Kidney (tissue), 14 donors: ENCODE data around the gene VPS39. TPM values are rescaled to one million over a fixed set of nuclear protein-coding genes. Genes with fewer than 3 reads are reported as not detected.

Experiments used
- DNase-seq, 5 donors: peaks; one replicate each; pipeline ENCODE4 v3.0.0-alpha.2; 2013 to 2020
- FAIRE-seq: peaks from 2 replicates; lab custom pipeline; 2012; peaks lifted over from hg19 to GRCh38; lab: Jason Lieb, UNC
- H3K27ac ChIP-seq, 2 donors: one replicate each; pipeline ENCODE4 v1.7.0; 2013; ENCODE audit warnings: low read depth in 2 of 2, low read length in 2 of 2, inconsistent platforms in 1 of 2
- H3K27me3 ChIP-seq: one replicate; pipeline ENCODE4 v1.7.1; 2013; ENCODE audit warnings: low read length, inconsistent platforms; ENCODE audit not compliant: control insufficient read depth, insufficient read depth
- H3K36me3 ChIP-seq, 3 donors: one replicate each; pipeline versions ENCODE4 v1.7.0 to v1.7.1; 2013; ENCODE audit warnings: low read length in 3 of 3, control low read depth in 1 of 3, inconsistent platforms in 1 of 3; ENCODE audit not compliant: insufficient read depth in 3 of 3, control insufficient read depth in 2 of 3
- H3K4me1 ChIP-seq, 3 donors: one replicate each; pipeline versions ENCODE4 v1.7.0 to v1.7.1; 2013; ENCODE audit warnings: low read length in 3 of 3, inconsistent platforms in 1 of 3, low read depth in 1 of 3; ENCODE audit not compliant: control insufficient read depth in 2 of 3, insufficient read depth in 2 of 3
- H3K4me3 ChIP-seq, 3 donors: one replicate each; pipeline versions ENCODE4 v1.7.0 to v1.8.1; 2013; ENCODE audit warnings: low read length in 3 of 3, control low read depth in 1 of 3, inconsistent platforms in 1 of 3
- H3K9ac ChIP-seq, 3 donors: one replicate each; pipeline versions ENCODE4 v1.7.0 to v1.7.1; 2013; ENCODE audit warnings: low read length in 3 of 3, control low read depth in 1 of 3, inconsistent platforms in 1 of 3
- H3K9me3 ChIP-seq, 3 donors: one replicate each; pipeline versions ENCODE4 v1.7.0 to v1.7.1; 2013; ENCODE audit warnings: low read length in 3 of 3, control low read depth in 1 of 3, inconsistent platforms in 1 of 3; ENCODE audit not compliant: control insufficient read depth in 2 of 3, insufficient read depth in 1 of 3
- CTCF ChIP-seq: IDR thresholded peaks from 3 replicates; pipeline ENCODE4 v1.5.1; 2012; ENCODE audit warnings: mild to moderate bottlenecking, moderate library complexity, borderline replicate concordance; ENCODE audit not compliant: insufficient read depth; ENCODE audit errors: extremely low read depth
- intact Hi-C: fragments of 100-400 bp; cut with DNase I; formaldehyde crosslinking; loops from one replicate; pipeline ENCODE4 v1.11.1; 2022
- polyA plus RNA-seq: library from polyadenylated mRNA; stranded (reverse); fragments of 350-450 nt; fragmentation: Illumina TruSeq; extraction: RNeasy Lipid Tissue Mini Kit (QIAGEN cat#74804); gene quantifications from one replicate; pipeline ENCODE4 v1.2.3, GENCODE V29; 2014; ENCODE audit warnings: low read depth, low replicate concordance; ENCODE audit not compliant: insufficient read depth
- total RNA-seq: library from RNA; stranded (reverse); fragmentation: NEBNext Ultra II Directional; extraction: Animal tissue kit (Norgen Biotek cat#: 25700); gene quantifications from one replicate; pipeline ENCODE4 v1.2.1, GENCODE V29; 2021
- donor health status: control.
- donor health status: control.
- donor health status: control.
- donor health status: control.
- donor health status: control.
- donor health status: DM: yes; HTN: yes; CAD: no.
- donor health status: Normal renal cell carcinoma (clear cell type).

VPS39 gene
- total and polyA plus RNA-seq, 2 donors from 2014 or later: 33.1 to 70.9 TPM

- DNase-seq (peak in 2 of 5 donors; percentile 28 to 59), FAIRE-seq (no peak)
- Histone ChIP-seq H3K4me3 (no peak overlapping the region), H3K27me3 (no peaks in the 10 kb centered on the region), H3K9me3 (peaks cover 0 to 13% (median 0%) of the 10 kb centered on the region in 3 donors), H3K9ac (no peak overlapping the region), H3K27ac (no peak overlapping the region), H3K36me3 (no peaks in the 10 kb centered on the region), H3K4me1 (no peaks in the 10 kb centered on the region)
- TF ChIP-seq CTCF: no peak
- intact Hi-C loops: no loop called here
These were observed 66.1 kb downstream of the VPS39 start for GRCh38 chr15:42141795-42142667.

GRCh38 chr15:42141246-42141645, 66.9 kb downstream of the VPS39 start:
- H3K9me3 ChIP-seq: peaks cover 0 to 13% (median 0%) of the 10 kb centered on the region in 3 donors
- H3K27ac ChIP-seq: no peak overlapping the region
- TF ChIP-seq CTCF: no peak
- H3K9ac ChIP-seq: no peak overlapping the region
- H3K36me3 ChIP-seq: no peaks in the 10 kb centered on the region
- intact Hi-C loops: no loop called here
- FAIRE-seq (no peak), DNase-seq (no peak)
- no peaks in the 10 kb centered on the region for H3K4me1 ChIP-seq
- no peaks in the 10 kb centered on the region for H3K27me3 ChIP-seq
- H3K4me3 ChIP-seq: no peak overlapping the region

- no peak overlapping the region for H3K9ac ChIP-seq
- no peak overlapping the region for H3K27ac ChIP-seq
- peak in 1 of 5 donors; percentile 22 for DNase-seq
- no peaks in the 10 kb centered on the region for H3K36me3 ChIP-seq
- no peak for FAIRE-seq
- no peaks in the 10 kb centered on the region for H3K4me1 ChIP-seq
- peaks cover 0 to 13% (median 0%) of the 10 kb centered on the region in 3 donors for H3K9me3 ChIP-seq
- H3K27me3 ChIP-seq: no peaks in the 10 kb centered on the region
- intact Hi-C loops: no loop called here
- no peak for TF ChIP-seq CTCF
- H3K4me3 ChIP-seq: no peak overlapping the region
These were observed 67.6 kb downstream of the VPS39 start for GRCh38 chr15:42140383-42141070.
